Measurements from ENCODE around the gene F9. TPM values are rescaled to one million over a fixed set of nuclear protein-coding genes. Genes with fewer than 3 reads are reported as not detected.

F9 gene
- total and polyA plus RNA-seq, 2 of the 8 experiments (the other 6 are each of a cell fraction or from before 2014, with no cell fraction given), result not detected

GRCh38 chrX:139506333-139506732, 24.2 kb upstream of the F9 start:
- H2BK12ac ChIP-seq (ENCODE audit: low read depth, low read length), result no peak overlapping the region
- POLR2A ChIA-PET (ENCODE audit: partially characterized antibody), result no interaction called here
- H2AK5ac ChIP-seq (ENCODE audit: low read depth, low read length), result no peak overlapping the region
- no peak for TF ChIP-seq KDM4A (IDR thresholded peaks at IDR 0.05; ENCODE audit: low read depth, low read length, severe bottlenecking)
- no peak for TF ChIP-seq KDM1A (IDR thresholded peaks at IDR 0.05; ENCODE audit: borderline replicate concordance, low read length)
- no peak for TF ChIP-seq SIN3A (conservative IDR thresholded peaks at IDR 0.05 in 1 of 2, IDR thresholded peaks at IDR 0.05 in 1 of 2; ENCODE audit: low read depth in 1 of 2, low read length in 2 of 2)
- no peak for TF ChIP-seq CREB1 (IDR thresholded peaks at IDR 0.05)
- TF ChIP-seq SP2 (IDR thresholded peaks at IDR 0.05; ENCODE audit: low read length), result no peak
- no peak for TF ChIP-seq CTCF (IDR thresholded peaks at IDR 0.05; ENCODE audit: control extremely low read depth in 1 of 3, insufficient read depth in 1 of 3, low read depth in 1 of 3, low read length in 3 of 3)
- no peak for TF ChIP-seq EP300 (IDR thresholded peaks at IDR 0.05; ENCODE audit: borderline replicate concordance in 1 of 2, low read depth in 2 of 2, low read length in 2 of 2)

More at GRCh38 chrX:139506333-139506732, 24.2 kb upstream of the F9 start:
- H3K79me1 ChIP-seq (ENCODE audit: low read depth, low read length), result no peaks in the 10 kb centered on the region
- no peak overlapping the region for H3K18ac ChIP-seq (ENCODE audit: extremely low read depth, low read length)
- no peaks in the 10 kb centered on the region for H3K36me3 ChIP-seq (ENCODE audit: control insufficient read depth in 2 of 4, insufficient read depth in 4 of 4, low read length in 3 of 4)
- H2BK20ac ChIP-seq (ENCODE audit: low read length), result no peak overlapping the region
- FAIRE-seq (no peak), DNase-seq (ENCODE audit: low read depth in 1 of 2, low spot score in 2 of 2) (no peak)
- H4K8ac ChIP-seq (ENCODE audit: extremely low read depth, insufficient read depth, low read length), result no peak overlapping the region
- H3K4me3 ChIP-seq (ENCODE audit: extremely low read depth in 1 of 4, insufficient read depth in 2 of 4, low read depth in 3 of 4, low read length in 4 of 4), result no peak overlapping the region
- no peak overlapping the region for H2BK120ac ChIP-seq (replicated peaks; ENCODE audit: low read depth, low read length)
- no peaks in the 10 kb centered on the region for H3K27me3 ChIP-seq (replicated peaks in 1 of 4; ENCODE audit: control insufficient read depth in 3 of 4, extremely low read depth in 1 of 4, insufficient read depth in 3 of 4, low read length in 3 of 4)
- H3K9ac ChIP-seq (replicated peaks in 1 of 4; ENCODE audit: extremely low read depth in 1 of 4, low read depth in 3 of 4, low read length in 3 of 4), result no peak overlapping the region
- H3K4me2 ChIP-seq (ENCODE audit: insufficient read depth in 1 of 2, low read depth in 2 of 2, low read length in 2 of 2), result no peak overlapping the region
- no peaks in the 10 kb centered on the region for H3K4me1 ChIP-seq (replicated peaks in 1 of 4; ENCODE audit: control insufficient read depth in 3 of 4, insufficient read depth in 4 of 4, low read length in 3 of 4)
- no peak overlapping the region for H3K4ac ChIP-seq (replicated peaks; ENCODE audit: insufficient read length, low read depth, low read length)
- H3K14ac ChIP-seq (ENCODE audit: insufficient read length), result no peak overlapping the region
- no peak overlapping the region for H4K5ac ChIP-seq (ENCODE audit: insufficient read length, low read depth, low read length)
- H2BK5ac ChIP-seq (ENCODE audit: low read depth, low read length), result no peak overlapping the region
- no peak overlapping the region for H2AFZ ChIP-seq (ENCODE audit: low read length)
- H3K56ac ChIP-seq (replicated peaks; ENCODE audit: insufficient read length, low read depth, low read length), result no peak overlapping the region
- no peak overlapping the region for H4K91ac ChIP-seq (replicated peaks; ENCODE audit: insufficient read length, low read length)
- no peaks in the 10 kb centered on the region for H3K79me2 ChIP-seq (ENCODE audit: control insufficient read depth in 1 of 2, insufficient read depth in 2 of 2, low read length in 2 of 2)
- no peak overlapping the region for H3K27ac ChIP-seq (ENCODE audit: low read depth, low read length)
- H2BK15ac ChIP-seq (ENCODE audit: low read length), result no peak overlapping the region
- H3K23me2 ChIP-seq (ENCODE audit: low read depth, low read length), result no peaks in the 10 kb centered on the region
- no peaks in the 10 kb centered on the region for H4K20me1 ChIP-seq (replicated peaks in 1 of 2; ENCODE audit: control insufficient read depth in 1 of 2, insufficient read depth in 2 of 2, low read length in 2 of 2)
- CTCF ChIA-PET (ENCODE audit: partially characterized antibody), result no interaction called here
- no peak overlapping the region for H3K23ac ChIP-seq (ENCODE audit: insufficient read length)
- H3K9me3 ChIP-seq (ENCODE audit: insufficient read depth in 2 of 2, low read depth in 1 of 2, low read length in 1 of 2), result no peaks in the 10 kb centered on the region

Data from H1 (cell line).